ENCODE measurements around the gene PUM1.

GRCh38 chr1:31099293-31100032 lies 33.9 kb upstream of the PUM1 start:
- no peak for TF ChIP-seq POLR2A (IDR thresholded peaks at IDR 0.05; ENCODE audit: low read depth, low read length)
- TF ChIP-seq POLR2AphosphoS5 (IDR thresholded peaks at IDR 0.05; ENCODE audit: low read depth, low read length), result no peak
- no peak for TF ChIP-seq TAF1 (IDR thresholded peaks at IDR 0.05; ENCODE audit: borderline replicate concordance, low read depth, low read length)

Measured in GM12892 (cell line).